ENCODE results near the gene SP140L. TPM values are rescaled to one million over a fixed set of nuclear protein-coding genes. Genes with fewer than 3 reads are reported as not detected.
"Not testable (repeated sequence)": the region's sequence is repeated elsewhere in the genome, so short reads cannot be mapped to it uniquely, and the experiment has no call there.

Gene SP140L
- total and polyA plus RNA-seq, 8 donors: 14.7 to 24.9 (median 15.9) TPM

GRCh38 chr2:230330725-230331124 lies 3.7 kb downstream of the SP140L start:
- intact Hi-C loops (cut with DNase I): no loop called here
- no peak for DNase-seq
- no peak overlapping the region for H3K27ac ChIP-seq

GRCh38 chr2:230335461-230335863 lies 8.5 kb downstream of the SP140L start:
- no peak overlapping the region for H3K4me3 ChIP-seq
- H3K36me3 ChIP-seq: peaks cover 0 to 17% of the 10 kb centered on the region in 2 donors
- DNase-seq (no peak), ATAC-seq (no peak)
- H3K27me3 ChIP-seq: no peaks in the 10 kb centered on the region
- intact Hi-C loops (cut with DNase I): no loop called here
- peaks cover 0 to 22% of the 10 kb centered on the region in 2 donors for H3K4me1 ChIP-seq
- no peak overlapping the region for H3K27ac ChIP-seq
- no peaks in the 10 kb centered on the region for H3K9me3 ChIP-seq
- TF ChIP-seq CTCF (IDR thresholded peaks at IDR 0.05): no peak

More at GRCh38 chr2:230330725-230331124, 3.7 kb downstream of the SP140L start:
- ATAC-seq: no peak
- no peaks in the 10 kb centered on the region for H3K27me3 ChIP-seq
- no peaks in the 10 kb centered on the region for H3K9me3 ChIP-seq
- no peak for TF ChIP-seq CTCF (IDR thresholded peaks at IDR 0.05)
- peaks cover 9 to 54% of the 10 kb centered on the region in 2 donors for H3K4me1 ChIP-seq
- H3K4me3 ChIP-seq: no peak overlapping the region
- peaks cover 0 to 7% of the 10 kb centered on the region in 2 donors for H3K36me3 ChIP-seq

- no peak for ATAC-seq
- Histone ChIP-seq H3K4me3 (no peak overlapping the region), H3K9me3 (no peaks in the 10 kb centered on the region), H3K4me1 (peaks cover 0 to 17% of the 10 kb centered on the region in 2 donors), H3K27me3 (no peaks in the 10 kb centered on the region), H3K36me3 (peaks cover 0 to 17% of the 10 kb centered on the region in 2 donors), H3K27ac (no peak overlapping the region)
- intact Hi-C loops (cut with DNase I): no loop called here
- TF ChIP-seq CTCF (IDR thresholded peaks at IDR 0.05): no peak
- DNase-seq: no peak
These were observed 9.0 kb downstream of the SP140L start for GRCh38 chr2:230335864-230336506.

- H3K27ac ChIP-seq; H3K4me1 ChIP-seq; DNase-seq; ATAC-seq; H3K4me3 ChIP-seq; H3K27me3 ChIP-seq; intact Hi-C loops (cut with DNase I): not testable (repeated sequence)
- Histone ChIP-seq H3K36me3 (peaks cover 0 to 15% of the 10 kb centered on the region in 2 donors), H3K9me3 (peaks cover 0 to 11% of the 10 kb centered on the region in 2 donors)
These were observed 15.0 kb downstream of the SP140L start for GRCh38 chr2:230341936-230342528.

- H3K27me3 ChIP-seq; DNase-seq; H3K27ac ChIP-seq; H3K4me1 ChIP-seq; intact Hi-C loops (cut with DNase I); H3K4me3 ChIP-seq; ATAC-seq: not testable (repeated sequence)
- Histone ChIP-seq H3K36me3 (peaks cover 0 to 15% of the 10 kb centered on the region in 2 donors), H3K9me3 (peaks cover 0 to 11% of the 10 kb centered on the region in 2 donors)
These were observed 16.1 kb downstream of the SP140L start for GRCh38 chr2:230343041-230343624.

- no peak for TF ChIP-seq CTCF (IDR thresholded peaks at IDR 0.05)
- Histone ChIP-seq H3K4me1 (peaks cover 0 to 10% of the 10 kb centered on the region in 2 donors), H3K9me3 (peaks cover 0 to 11% of the 10 kb centered on the region in 2 donors), H3K36me3 (peaks cover 0 to 15% of the 10 kb centered on the region in 2 donors), H3K4me3 (no peak overlapping the region), H3K27me3 (no peaks in the 10 kb centered on the region), H3K27ac (no peak overlapping the region)
- no peak for DNase-seq
- ATAC-seq: no peak
- intact Hi-C loops (cut with DNase I): no loop called here
These were observed 16.8 kb downstream of the SP140L start for GRCh38 chr2:230343747-230344146.
